Dermis lymphatic vessel endothelial cell (primary cell): Measurements from ENCODE around the gene TFAP2A. TPM values are rescaled to one million over a fixed set of nuclear protein-coding genes. Genes with fewer than 3 reads are reported as not detected.

ENCODE experiments used
- total RNA-seq: library from RNA; depleted of rRNA; stranded (reverse); fragments of >200 nt; gene quantifications from 2 replicates; pipeline ENCODE4 v1.2.1, GENCODE V29; 2014

TFAP2A gene
- total RNA-seq = 0.11 TPM in 1 of 2 replicates, not detected in the other

GRCh38 chr6:10414756-10415616, at the start of gene TFAP2A:
Gene TFAP2A (minus strand): TSS chr6:10415074. CDS start chr6:10414991, 83 bp downstream.

Other genes with a start within 250 kb of the TFAP2A start
- 55.2 and 87.2 TPM in 2 replicates for gene GCNT2, start 106.3 kb upstream of the TFAP2A start, total RNA-seq